ENCODE results near the gene SYTL1.

Gene SYTL1

GRCh38 chr1:27364696-27365371, 23.0 kb downstream of the SYTL1 start:
- no peak for DNase-seq (ENCODE audit: low read depth)

GRCh38 chr1:27365372-27366112, 23.7 kb downstream of the SYTL1 start:
- DNase-seq (ENCODE audit: low read depth), result peak; percentile 69

- peak; percentile 62 for DNase-seq (ENCODE audit: low read depth)
Measured at GRCh38 chr1:27366113-27366410, 24.2 kb downstream of the SYTL1 start.

- no peak for DNase-seq (ENCODE audit: low read depth)
Measured at GRCh38 chr1:27366411-27367159, 24.8 kb downstream of the SYTL1 start, which contains the start of gene MAP3K6. Gene MAP3K6, minus strand, starts transcription at chr1:27366961. Its CDS starts 364 bp downstream, at chr1:27366597.

GRCh38 chr1:27367160-27367650, 25.4 kb downstream of the SYTL1 start:
- DNase-seq (ENCODE audit: low read depth), result no peak

GRCh38 chr1:27368869-27369582, 27.2 kb downstream of the SYTL1 start:
- DNase-seq (ENCODE audit: low read depth), result no peak

- DNase-seq (ENCODE audit: low read depth), result no peak
Measured at GRCh38 chr1:27372022-27372807, 30.4 kb downstream of the SYTL1 start.

GRCh38 chr1:27372808-27373690, 31.2 kb downstream of the SYTL1 start:
- no peak for DNase-seq (ENCODE audit: low read depth)

GRCh38 chr1:27374362-27375086, 32.7 kb downstream of the SYTL1 start, which contains the start of gene FCN3:
Gene FCN3, minus strand, starts transcription at chr1:27374824. Its CDS starts 6 bp downstream, at chr1:27374818.
- DNase-seq (ENCODE audit: low read depth), result no peak

- DNase-seq (ENCODE audit: low read depth), result no peak
Measured at GRCh38 chr1:27377760-27378495, 36.1 kb downstream of the SYTL1 start.

- no peak for DNase-seq (ENCODE audit: low read depth)
Measured at GRCh38 chr1:27379564-27380122, 37.8 kb downstream of the SYTL1 start.

GRCh38 chr1:27380224-27380623, 38.4 kb downstream of the SYTL1 start:
- DNase-seq (ENCODE audit: low read depth), result no peak

- DNase-seq (ENCODE audit: low read depth), result no peak
Measured at GRCh38 chr1:27380766-27381733, 39.2 kb downstream of the SYTL1 start.

- DNase-seq (ENCODE audit: low read depth), result no peak
Measured at GRCh38 chr1:27381969-27382762, 40.3 kb downstream of the SYTL1 start.

GRCh38 chr1:27383039-27383605, 41.3 kb downstream of the SYTL1 start, which contains the start of gene CD164L2:
Gene CD164L2, minus strand, starts transcription at chr1:27383333. Its CDS starts 94 bp downstream, at chr1:27383239.
- no peak for DNase-seq (ENCODE audit: low read depth)

GRCh38 chr1:27383661-27384060, 41.8 kb downstream of the SYTL1 start:
- DNase-seq (ENCODE audit: low read depth), result no peak

All from stimulated activated CD8-positive, alpha-beta memory T cell treated with anti-CD3 and anti-CD28 coated beads, Interleukin-7, amount 100 ng/mL, for 24 hours (primary cell).